Measurements from ENCODE around the gene ZMYND11. TPM values are rescaled to one million over a fixed set of nuclear protein-coding genes. Genes with fewer than 3 reads are reported as not detected.

The ZMYND11 gene
- polyA plus RNA-seq, 2 of the 4 experiments (the other 2 are of a cell fraction) = 47.7 to 99.7 TPM

DNA sequence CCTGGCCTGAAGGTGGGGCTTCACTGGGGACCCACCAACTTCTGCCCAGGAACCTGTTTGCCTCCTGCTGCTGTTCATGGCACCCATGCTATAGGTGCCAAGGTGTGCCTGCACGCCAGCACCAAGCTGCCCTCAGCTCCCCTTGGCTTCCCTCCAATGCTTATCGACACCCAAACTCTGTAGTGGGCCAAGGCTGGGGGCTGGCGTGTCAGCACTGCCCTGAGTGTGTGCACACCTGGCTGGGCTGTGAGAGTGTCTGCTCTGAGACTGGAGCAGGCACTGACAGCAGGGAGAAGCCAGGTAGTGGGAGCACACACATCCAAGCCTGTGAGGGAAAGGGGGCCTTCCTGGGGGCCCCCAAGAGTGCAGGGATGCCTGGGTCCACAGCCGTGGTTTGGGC is 43.1 kb upstream of the ZMYND11 start:
- ATAC-seq = no peak
- FAIRE-seq = no peak
- Histone ChIP-seq H3K4me1 (no peaks in the 10 kb centered on the region), H3K27ac (no peak overlapping the region), H3K4me2 (no peak overlapping the region), H3K4me3 (no peak overlapping the region), H3K9me3 (peaks cover 24% of the 10 kb centered on the region; the same call in 2 of the 3 replicates)
- ChIA-PET CTCF (interaction anchor here (1.3 to 2.0 kb wide), 3 partner anchors 12 to 18 kb away, joined by 4 to 9 read pairs (median 4); no protein-coding TSS in a partner anchor), POLR2A (no interaction called here)
- 40% methylated on average over 3 of the region's 4 CpGs for WGBS (ENCODE audit: missing lambda C conversion rate)
- TF ChIP-seq JUN (IDR thresholded peaks at IDR 0.05) (no peak), EHF (CRISPR knock-in tag; IDR thresholded peaks at IDR 0.05) (no peak), HES2 (IDR thresholded peaks at IDR 0.05) (no peak)
- no peak for DNase-seq (ENCODE audit: low read depth in 1 of 2, low spot score in 1 of 2)

- Histone ChIP-seq H3K4me3 (no peak overlapping the region), H3K27ac (no peak overlapping the region), H3K9me3 (peaks cover 28% of the 10 kb centered on the region; the same call in 2 of the 3 replicates), H3K4me1 (no peaks in the 10 kb centered on the region), H3K4me2 (no peak overlapping the region)
- FAIRE-seq = no peak
- DNase-seq (ENCODE audit: low read depth in 1 of 2, low spot score in 1 of 2) = no peak
- 74% methylated on average over 2 of the region's 2 CpGs for WGBS (ENCODE audit: missing lambda C conversion rate)
- POLR2A ChIA-PET = no interaction called here
- TF ChIP-seq ZSCAN20 (CRISPR knock-in tag; IDR thresholded peaks at IDR 0.05) = no peak
- TF ChIP-seq HMGXB4 (CRISPR knock-in tag; IDR thresholded peaks at IDR 0.05; ENCODE audit: borderline replicate concordance) = no peak
- TF ChIP-seq, protein P1, sequence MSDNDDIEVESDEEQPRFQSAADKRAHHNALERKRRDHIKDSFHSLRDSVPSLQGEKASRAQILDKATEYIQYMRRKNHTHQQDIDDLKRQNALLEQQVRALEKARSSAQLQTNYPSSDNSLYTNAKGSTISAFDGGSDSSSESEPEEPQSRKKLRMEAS (IDR thresholded peaks at IDR 0.05) = no peak
- TF ChIP-seq, protein P2, sequence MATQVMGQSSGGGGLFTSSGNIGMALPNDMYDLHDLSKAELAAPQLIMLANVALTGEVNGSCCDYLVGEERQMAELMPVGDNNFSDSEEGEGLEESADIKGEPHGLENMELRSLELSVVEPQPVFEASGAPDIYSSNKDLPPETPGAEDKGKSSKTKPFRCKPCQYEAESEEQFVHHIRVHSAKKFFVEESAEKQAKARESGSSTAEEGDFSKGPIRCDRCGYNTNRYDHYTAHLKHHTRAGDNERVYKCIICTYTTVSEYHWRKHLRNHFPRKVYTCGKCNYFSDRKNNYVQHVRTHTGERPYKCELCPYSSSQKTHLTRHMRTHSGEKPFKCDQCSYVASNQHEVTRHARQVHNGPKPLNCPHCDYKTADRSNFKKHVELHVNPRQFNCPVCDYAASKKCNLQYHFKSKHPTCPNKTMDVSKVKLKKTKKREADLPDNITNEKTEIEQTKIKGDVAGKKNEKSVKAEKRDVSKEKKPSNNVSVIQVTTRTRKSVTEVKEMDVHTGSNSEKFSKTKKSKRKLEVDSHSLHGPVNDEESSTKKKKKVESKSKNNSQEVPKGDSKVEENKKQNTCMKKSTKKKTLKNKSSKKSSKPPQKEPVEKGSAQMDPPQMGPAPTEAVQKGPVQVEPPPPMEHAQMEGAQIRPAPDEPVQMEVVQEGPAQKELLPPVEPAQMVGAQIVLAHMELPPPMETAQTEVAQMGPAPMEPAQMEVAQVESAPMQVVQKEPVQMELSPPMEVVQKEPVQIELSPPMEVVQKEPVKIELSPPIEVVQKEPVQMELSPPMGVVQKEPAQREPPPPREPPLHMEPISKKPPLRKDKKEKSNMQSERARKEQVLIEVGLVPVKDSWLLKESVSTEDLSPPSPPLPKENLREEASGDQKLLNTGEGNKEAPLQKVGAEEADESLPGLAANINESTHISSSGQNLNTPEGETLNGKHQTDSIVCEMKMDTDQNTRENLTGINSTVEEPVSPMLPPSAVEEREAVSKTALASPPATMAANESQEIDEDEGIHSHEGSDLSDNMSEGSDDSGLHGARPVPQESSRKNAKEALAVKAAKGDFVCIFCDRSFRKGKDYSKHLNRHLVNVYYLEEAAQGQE (IDR thresholded peaks at IDR 0.05) = no peak
- no peak for ATAC-seq
- CTCF ChIA-PET = interaction anchor here (2.0 kb wide), 1 partner anchor 17 kb away, joined by 4 read pairs; no protein-coding TSS in a partner anchor
Measured at GRCh38 chr10:92846-93245, 42.4 kb upstream of the ZMYND11 start.

DNA sequence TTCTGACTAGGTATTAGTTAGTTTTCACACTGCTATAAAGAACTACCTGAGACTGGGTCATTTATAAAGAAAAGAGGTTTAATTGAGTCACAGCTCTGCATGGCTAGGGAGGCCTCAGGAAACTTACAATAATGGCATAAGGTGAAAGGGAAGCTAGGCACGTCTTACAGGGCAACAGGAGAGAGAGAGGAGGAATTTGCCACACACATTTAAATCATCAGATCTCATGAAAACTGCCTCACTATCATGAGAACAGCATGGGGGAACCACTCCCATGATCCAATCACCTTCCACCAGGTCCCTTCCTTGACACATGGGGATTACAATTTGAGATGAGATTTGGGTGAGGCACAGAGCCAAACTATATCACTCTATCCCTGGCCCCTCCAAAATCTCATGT is 40.6 kb upstream of the ZMYND11 start:
- FAIRE-seq (no peak), ATAC-seq (no peak), DNase-seq (ENCODE audit: low read depth in 1 of 2, low spot score in 1 of 2) (no peak)
- TF ChIP-seq USF2 (IDR thresholded peaks at IDR 0.05) (no peak), CHD2 (IDR thresholded peaks at IDR 0.05; ENCODE audit: low read length, partially characterized antibody) (no peak), ZSCAN20 (CRISPR knock-in tag; IDR thresholded peaks at IDR 0.05) (no peak)
- Histone ChIP-seq H3K4me3 (no peak overlapping the region), H3K4me1 (no peaks in the 10 kb centered on the region), H3K9me3 (peaks cover 28% of the 10 kb centered on the region; the same call in 2 of the 3 replicates), H3K27ac (no peak overlapping the region), H3K4me2 (no peak overlapping the region)
- ChIA-PET POLR2A (no interaction called here), CTCF (interaction anchor here (1.9 kb wide), 1 partner anchor 18 kb away, joined by 7 read pairs; no protein-coding TSS in a partner anchor)
- WGBS (ENCODE audit: missing lambda C conversion rate) = 0% methylated on average over 1 of the region's 1 CpG

- Histone ChIP-seq H3K9me3 (peaks cover 28% of the 10 kb centered on the region; the same call in 2 of the 3 replicates), H3K27ac (no peak overlapping the region), H3K4me3 (no peak overlapping the region), H3K4me1 (no peaks in the 10 kb centered on the region), H3K4me2 (no peak overlapping the region)
- TF ChIP-seq CHD4 (IDR thresholded peaks at IDR 0.05; ENCODE audit: borderline replicate concordance) (no peak), RCOR1 (IDR thresholded peaks at IDR 0.05; ENCODE audit: low read depth, low read length) (no peak), ZC3H11A (IDR thresholded peaks at IDR 0.05) (no peak), CHD2 (IDR thresholded peaks at IDR 0.05; ENCODE audit: low read length, partially characterized antibody) (no peak), E2F6 (IDR thresholded peaks at IDR 0.05; ENCODE audit: borderline replicate concordance, low read depth) (no peak)
- ChIA-PET POLR2A (no interaction called here), CTCF (interaction anchor here (0.5 to 1.9 kb wide), 2 partner anchors 19 kb away, joined by 3 to 7 read pairs; no protein-coding TSS in a partner anchor)
- no peak for ATAC-seq
- no peak for FAIRE-seq
- DNase-seq (ENCODE audit: low read depth in 1 of 2, low spot score in 1 of 2) = no peak
- 3% methylated on average over 2 of the region's 2 CpGs for WGBS (ENCODE audit: missing lambda C conversion rate)
Measured at GRCh38 chr10:95356-96115, 39.7 kb upstream of the ZMYND11 start.

Data from A549 (cell line).